ENCODE data around the gene TUBB3. TPM values are rescaled to one million over a fixed set of nuclear protein-coding genes. Genes with fewer than 3 reads are reported as not detected.

The TUBB3 gene
- total RNA-seq, 3 donors from 2014 or later, result 1.6 to 2.9 (median 1.8) TPM

- Histone ChIP-seq H3K36me3 (peaks cover 13% of the 10 kb centered on the region), H3K27me3 (no peaks in the 10 kb centered on the region), H3K4me3 (no peak overlapping the region), H3K27ac (no peak overlapping the region), H3K4me1 (no peaks in the 10 kb centered on the region), H3K9me3 (no peaks in the 10 kb centered on the region)
- TF ChIP-seq CTCF (IDR thresholded peaks at IDR 0.05), result no peak
- TF ChIP-seq POLR2A (IDR thresholded peaks at IDR 0.05), result no peak
- TF ChIP-seq POLR2AphosphoS5 (IDR thresholded peaks at IDR 0.05), result no peak
- no peak for DNase-seq (ENCODE audit: low spot score in 2 of 2)
- intact Hi-C loops (cut with DNase I; ENCODE audit: low total_unique reads), result no loop called here
These were observed 25.9 kb upstream of the TUBB3 start for GRCh38 chr16:89897204-89897603.

GRCh38 chr16:89898201-89898967 lies 24.8 kb upstream of the TUBB3 start:
- no peak for TF ChIP-seq POLR2AphosphoS5 (IDR thresholded peaks at IDR 0.05)
- TF ChIP-seq POLR2A (IDR thresholded peaks at IDR 0.05), result no peak
- no peak for TF ChIP-seq CTCF (IDR thresholded peaks at IDR 0.05)
- H3K4me3 ChIP-seq, result no peak overlapping the region
- no peaks in the 10 kb centered on the region for H3K4me1 ChIP-seq
- no peak overlapping the region for H3K27ac ChIP-seq
- H3K36me3 ChIP-seq, result peaks cover 6% of the 10 kb centered on the region
- DNase-seq (ENCODE audit: low spot score in 2 of 2), result no peak
- intact Hi-C loops (cut with DNase I; ENCODE audit: low total_unique reads), result no loop called here
- H3K27me3 ChIP-seq, result no peaks in the 10 kb centered on the region
- H3K9me3 ChIP-seq, result no peaks in the 10 kb centered on the region

- no peak for TF ChIP-seq POLR2A (IDR thresholded peaks at IDR 0.05)
- no peak for TF ChIP-seq CTCF (IDR thresholded peaks at IDR 0.05)
- TF ChIP-seq POLR2AphosphoS5 (IDR thresholded peaks at IDR 0.05), result no peak
- DNase-seq (ENCODE audit: low spot score in 2 of 2), result no peak
- Histone ChIP-seq H3K27me3 (no peaks in the 10 kb centered on the region), H3K4me1 (no peaks in the 10 kb centered on the region), H3K4me3 (no peak overlapping the region), H3K36me3 (peaks cover 6% of the 10 kb centered on the region), H3K27ac (no peak overlapping the region), H3K9me3 (no peaks in the 10 kb centered on the region)
- intact Hi-C loops (cut with DNase I; ENCODE audit: low total_unique reads), result no loop called here
These were observed 23.2 kb upstream of the TUBB3 start for GRCh38 chr16:89899879-89900481.

DNA sequence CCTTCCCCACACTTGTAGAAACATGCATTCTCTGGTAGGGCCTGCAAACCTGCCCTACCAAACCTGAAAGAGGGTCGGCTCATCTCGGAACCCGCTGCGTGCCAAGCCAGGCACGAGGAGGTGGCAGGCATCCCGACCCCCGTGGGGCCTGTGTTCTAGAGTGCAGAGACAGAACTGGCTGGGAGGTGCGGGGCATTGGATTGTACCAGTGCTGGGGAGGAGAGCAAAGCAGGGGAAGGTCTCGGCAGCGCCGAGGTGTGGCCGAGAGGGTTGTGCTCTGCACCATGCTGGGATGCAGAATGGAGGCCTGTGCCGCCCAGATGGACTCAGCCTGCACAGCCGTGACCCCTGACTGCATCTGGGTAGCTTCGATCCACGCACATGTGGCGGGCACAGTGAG lies 22.3 kb upstream of the TUBB3 start:
- TF ChIP-seq POLR2A (IDR thresholded peaks at IDR 0.05) (no peak), POLR2AphosphoS5 (IDR thresholded peaks at IDR 0.05) (no peak), CTCF (IDR thresholded peaks at IDR 0.05) (no peak)
- no peak for DNase-seq (ENCODE audit: low spot score in 2 of 2)
- H3K4me1 ChIP-seq, result no peaks in the 10 kb centered on the region
- H3K9me3 ChIP-seq, result no peaks in the 10 kb centered on the region
- intact Hi-C loops (cut with DNase I; ENCODE audit: low total_unique reads), result no loop called here
- H3K36me3 ChIP-seq, result peaks cover 2% of the 10 kb centered on the region
- no peak overlapping the region for H3K27ac ChIP-seq
- H3K27me3 ChIP-seq, result no peaks in the 10 kb centered on the region
- H3K4me3 ChIP-seq, result no peak overlapping the region

- no peak overlapping the region for H3K4me3 ChIP-seq
- no peak for DNase-seq (ENCODE audit: low spot score in 2 of 2)
- no peak overlapping the region for H3K27ac ChIP-seq
- no peaks in the 10 kb centered on the region for H3K4me1 ChIP-seq
- H3K36me3 ChIP-seq, result no peaks in the 10 kb centered on the region
- intact Hi-C loops (cut with DNase I; ENCODE audit: low total_unique reads), result no loop called here
- H3K9me3 ChIP-seq, result no peaks in the 10 kb centered on the region
- TF ChIP-seq CTCF (IDR thresholded peaks at IDR 0.05), result no peak
- no peak for TF ChIP-seq POLR2AphosphoS5 (IDR thresholded peaks at IDR 0.05)
- no peak for TF ChIP-seq POLR2A (IDR thresholded peaks at IDR 0.05)
- H3K27me3 ChIP-seq, result no peaks in the 10 kb centered on the region
These were observed 20.2 kb upstream of the TUBB3 start for GRCh38 chr16:89902980-89903379.

Data from breast epithelium (tissue), 4 donors.